Neural crest cell (in vitro differentiated cells): ENCODE measurements around the gene MTA1. TPM values are rescaled to one million over a fixed set of nuclear protein-coding genes. Genes with fewer than 3 reads are reported as not detected.

Source experiments
- DNase-seq: peaks from one replicate; pipeline ENCODE4 v3.0.0; 2021; ENCODE audit warnings: low read depth, mixed read lengths, low spot score
- H3K27ac Mint-ChIP-seq: one replicate; pipeline ENCODE4 v1.8.0; 2021; ENCODE audit warnings: mild to moderate bottlenecking, mixed read lengths; ENCODE audit not compliant: unreplicated experiment
- H3K27me3 Mint-ChIP-seq: 2 replicates; pipeline ENCODE4 v1.8.0; 2021; ENCODE audit warnings: low read depth, mild to moderate bottlenecking, mixed read lengths
- H3K36me3 Mint-ChIP-seq: 2 replicates; pipeline ENCODE4 v1.8.0; 2021; ENCODE audit warnings: low read depth, mild to moderate bottlenecking, mixed read lengths
- H3K4me1 Mint-ChIP-seq: 2 replicates; pipeline ENCODE4 v1.8.0; 2021; ENCODE audit warnings: mixed read lengths
- H3K4me3 Mint-ChIP-seq: one replicate; pipeline ENCODE4 v1.8.0; 2021; ENCODE audit warnings: mild to moderate bottlenecking, mixed read lengths
- H3K9me3 Mint-ChIP-seq: 2 replicates; pipeline ENCODE4 v1.8.0; 2021; ENCODE audit warnings: mixed read lengths
- total RNA-seq: library from RNA; stranded (reverse); gene quantifications from 2 replicates; pipeline ENCODE4 v1.2.1, GENCODE V29; 2021
- TF ChIP-seq, protein P1 (sequence below): fragments of 200-600 bp; sonication (generic); conservative IDR thresholded peaks from 2 replicates; pipeline ENCODE4 v1.5.0; 2021; ENCODE audit warnings: antibody characterized with exemption, mild to moderate bottlenecking

The MTA1 gene
- total RNA-seq, 1 donor from 2014 or later = 246 TPM

DNA sequence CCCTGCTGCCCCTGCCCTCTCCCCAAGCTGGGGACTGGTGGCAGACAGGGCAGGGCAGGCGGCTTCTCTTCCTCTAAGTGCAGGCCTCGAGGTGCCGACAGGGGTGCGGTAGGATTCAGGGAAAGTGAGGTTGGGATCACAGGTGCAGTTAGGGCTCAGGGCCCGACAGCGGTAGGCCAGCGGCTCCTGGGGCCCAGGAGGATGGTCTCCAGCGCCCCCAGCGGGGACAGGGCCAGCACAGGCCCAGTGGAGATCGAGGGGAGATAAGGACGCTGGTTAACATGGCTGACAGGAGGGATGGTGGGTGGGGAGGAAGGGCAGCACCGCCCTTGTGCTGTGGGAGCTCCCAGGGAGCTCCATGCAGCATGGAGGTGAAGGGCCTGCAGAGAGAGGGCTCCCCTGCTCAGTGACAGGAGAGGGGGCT lies 66.1 kb downstream of the MTA1 start:
- peak; percentile 59 for DNase-seq
- peak overlapping the region; percentile 57 for H3K4me3 Mint-ChIP-seq
- no peaks in the 10 kb centered on the region for H3K36me3 Mint-ChIP-seq
- H3K27ac Mint-ChIP-seq = no peak overlapping the region
- no peaks in the 10 kb centered on the region for H3K9me3 Mint-ChIP-seq
- peaks cover 57% of the 10 kb centered on the region for H3K27me3 Mint-ChIP-seq
- TF ChIP-seq, protein P1, sequence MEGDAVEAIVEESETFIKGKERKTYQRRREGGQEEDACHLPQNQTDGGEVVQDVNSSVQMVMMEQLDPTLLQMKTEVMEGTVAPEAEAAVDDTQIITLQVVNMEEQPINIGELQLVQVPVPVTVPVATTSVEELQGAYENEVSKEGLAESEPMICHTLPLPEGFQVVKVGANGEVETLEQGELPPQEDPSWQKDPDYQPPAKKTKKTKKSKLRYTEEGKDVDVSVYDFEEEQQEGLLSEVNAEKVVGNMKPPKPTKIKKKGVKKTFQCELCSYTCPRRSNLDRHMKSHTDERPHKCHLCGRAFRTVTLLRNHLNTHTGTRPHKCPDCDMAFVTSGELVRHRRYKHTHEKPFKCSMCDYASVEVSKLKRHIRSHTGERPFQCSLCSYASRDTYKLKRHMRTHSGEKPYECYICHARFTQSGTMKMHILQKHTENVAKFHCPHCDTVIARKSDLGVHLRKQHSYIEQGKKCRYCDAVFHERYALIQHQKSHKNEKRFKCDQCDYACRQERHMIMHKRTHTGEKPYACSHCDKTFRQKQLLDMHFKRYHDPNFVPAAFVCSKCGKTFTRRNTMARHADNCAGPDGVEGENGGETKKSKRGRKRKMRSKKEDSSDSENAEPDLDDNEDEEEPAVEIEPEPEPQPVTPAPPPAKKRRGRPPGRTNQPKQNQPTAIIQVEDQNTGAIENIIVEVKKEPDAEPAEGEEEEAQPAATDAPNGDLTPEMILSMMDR = peak; percentile 64
- peaks cover 26% of the 10 kb centered on the region for H3K4me1 Mint-ChIP-seq

DNA sequence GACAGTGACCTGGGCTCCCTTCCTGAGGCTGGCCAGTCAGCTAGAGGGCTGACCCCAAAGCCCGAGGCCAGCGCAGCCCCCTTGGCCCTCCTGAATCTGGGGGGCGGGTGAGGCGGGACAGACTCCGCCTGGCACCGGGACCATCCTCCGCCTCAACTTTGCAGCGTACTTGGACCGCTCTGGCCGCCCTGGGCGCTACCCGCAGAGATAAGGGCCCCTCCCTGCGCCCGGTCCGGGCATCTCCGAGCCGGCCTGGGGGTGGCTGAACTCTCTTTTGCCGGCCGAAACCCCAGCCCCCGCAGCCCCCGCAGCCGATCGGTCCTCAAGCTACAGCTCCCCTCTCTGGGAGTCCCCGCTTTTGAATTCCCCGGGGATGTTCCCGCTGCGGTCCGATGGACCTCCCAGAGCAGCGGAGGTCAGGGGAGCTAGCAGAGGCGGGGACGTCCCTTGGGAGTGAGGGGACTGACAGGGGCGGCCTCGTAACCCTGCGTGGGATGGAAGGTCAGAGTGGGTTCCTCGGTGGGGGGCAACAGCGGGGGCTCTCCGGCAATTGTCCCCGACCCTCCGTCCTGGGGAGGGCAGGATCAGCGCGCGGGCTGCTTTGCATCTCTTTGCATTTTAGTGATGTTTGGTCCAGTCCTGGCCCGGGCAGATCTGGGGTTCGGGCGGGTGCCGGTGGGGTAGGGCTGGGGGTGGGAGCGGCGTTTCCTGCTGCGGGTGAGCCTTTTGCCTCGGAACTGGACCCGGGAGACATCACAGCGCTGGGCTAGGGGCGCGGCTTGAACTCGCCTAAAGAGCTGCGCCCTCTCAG lies 66.7 kb downstream of the MTA1 start, which contains the start of gene CRIP1:
Gene CRIP1, plus strand, starts transcription at position 724 of the 811 bp plus-strand sequence. CDS start 374 bp downstream, outside the sequence.
- H3K27me3 Mint-ChIP-seq = peaks cover 57% of the 10 kb centered on the region
- H3K27ac Mint-ChIP-seq = no peak within 1 kb of the TSS
- H3K9me3 Mint-ChIP-seq = no peaks in the 10 kb centered on the region
- no peak for DNase-seq
- H3K4me1 Mint-ChIP-seq = peaks cover 26% of the 10 kb centered on the region
- TF ChIP-seq, protein P1 = no peak
- H3K4me3 Mint-ChIP-seq = peak within 1 kb of the TSS; percentile 57
- no peaks in the 10 kb centered on the region for H3K36me3 Mint-ChIP-seq

DNA sequence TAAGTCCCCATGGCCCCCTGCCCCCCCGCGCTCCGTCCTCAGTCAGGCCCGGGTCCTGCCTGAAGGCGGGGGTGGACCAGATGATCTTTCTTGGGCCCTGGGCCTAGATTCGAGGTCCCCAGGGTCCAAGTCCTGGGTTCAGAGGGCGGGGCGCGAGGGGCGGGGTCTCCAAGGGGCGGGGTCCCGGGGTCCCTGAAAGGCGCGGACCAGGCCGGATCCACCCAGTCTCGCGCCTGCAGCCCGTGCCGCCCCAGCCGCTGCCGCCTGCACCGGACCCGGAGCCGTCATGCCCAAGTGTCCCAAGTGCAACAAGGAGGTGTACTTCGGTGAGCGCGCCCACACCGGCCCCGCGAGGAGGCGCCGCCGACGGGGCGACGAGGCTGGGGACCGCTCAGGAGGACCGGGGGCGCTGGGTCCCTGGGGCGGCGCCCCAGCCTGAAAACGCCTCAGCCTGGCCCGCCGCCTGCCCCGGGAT lies 67.4 kb downstream of the MTA1 start:
- Mint-ChIP-seq H3K36me3 (no peaks in the 10 kb centered on the region), H3K9me3 (no peaks in the 10 kb centered on the region), H3K27me3 (peaks cover 54% of the 10 kb centered on the region), H3K4me1 (peaks cover 21% of the 10 kb centered on the region), H3K4me3 (peak overlapping the region; percentile 9), H3K27ac (no peak overlapping the region)
- DNase-seq = no peak
- TF ChIP-seq, protein P1 = no peak

DNA sequence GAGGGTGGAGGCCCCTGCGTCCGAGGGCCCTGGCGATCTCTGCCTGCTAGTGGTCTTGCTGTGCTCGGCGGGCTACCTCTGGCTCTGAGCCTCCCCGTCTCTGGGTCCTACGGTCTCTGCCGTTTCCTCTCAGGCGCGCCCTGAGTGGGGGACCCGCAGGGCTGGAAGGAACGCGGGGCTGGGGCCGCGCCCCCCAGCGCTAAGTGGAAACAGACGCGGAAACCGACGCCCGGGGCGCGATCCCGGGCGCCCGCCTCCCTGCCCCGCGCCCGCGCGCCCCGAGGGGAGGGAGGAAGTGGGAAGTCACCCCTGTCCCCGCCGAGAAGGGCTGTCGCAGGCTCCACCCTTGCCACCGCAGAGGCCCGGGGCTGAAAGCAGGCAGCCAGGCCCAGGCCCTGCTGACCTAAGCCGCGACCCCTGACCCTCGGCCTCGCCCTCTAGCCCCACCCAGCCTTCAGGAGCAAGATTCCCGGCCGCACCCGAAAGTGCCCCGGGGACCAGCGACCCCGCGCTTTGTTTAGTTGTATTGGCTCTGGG lies 67.9 kb downstream of the MTA1 start:
- Mint-ChIP-seq H3K4me3 (peak overlapping the region; percentile 59), H3K9me3 (no peaks in the 10 kb centered on the region), H3K27me3 (peaks cover 50% of the 10 kb centered on the region), H3K36me3 (no peaks in the 10 kb centered on the region), H3K27ac (no peak overlapping the region), H3K4me1 (peaks cover 16% of the 10 kb centered on the region)
- no peak for DNase-seq
- TF ChIP-seq, protein P1 = no peak

DNA sequence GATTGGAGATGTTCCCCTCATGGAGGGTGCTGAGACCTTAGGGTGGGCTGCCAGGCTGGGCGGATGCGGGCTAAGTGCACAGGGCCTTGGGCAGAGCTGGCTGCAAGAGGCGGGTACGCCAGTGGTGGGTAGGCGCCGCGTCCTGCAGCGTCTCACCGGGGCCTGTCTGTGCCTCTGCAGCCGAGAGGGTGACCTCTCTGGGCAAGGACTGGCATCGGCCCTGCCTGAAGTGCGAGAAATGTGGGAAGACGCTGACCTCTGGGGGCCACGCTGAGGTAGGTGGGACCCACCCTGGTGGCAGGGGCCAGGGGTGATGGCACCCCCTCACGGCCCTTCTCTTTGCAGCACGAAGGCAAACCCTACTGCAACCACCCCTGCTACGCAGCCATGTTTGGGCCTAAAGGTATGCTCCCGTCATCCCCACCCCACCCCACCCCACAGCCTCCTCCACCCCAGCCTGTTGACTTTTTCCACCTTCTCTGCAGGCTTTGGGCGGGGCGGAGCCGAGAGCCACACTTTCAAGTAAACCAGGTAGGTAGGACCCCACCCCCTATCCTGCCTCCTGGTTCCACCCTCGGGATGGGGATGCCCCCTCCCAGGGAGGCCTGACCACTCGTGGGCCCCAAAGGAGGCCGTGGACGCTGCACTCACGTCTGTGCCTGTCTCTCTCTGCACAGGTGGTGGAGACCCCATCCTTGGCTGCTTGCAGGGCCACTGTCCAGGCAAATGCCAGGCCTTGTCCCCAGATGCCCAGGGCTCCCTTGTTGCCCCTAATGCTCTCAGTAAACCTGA lies 68.6 kb downstream of the MTA1 start:
- no peaks in the 10 kb centered on the region for H3K36me3 Mint-ChIP-seq
- no peak overlapping the region for H3K27ac Mint-ChIP-seq
- H3K4me3 Mint-ChIP-seq = peak overlapping the region; percentile 59
- DNase-seq = no peak
- peaks cover 50% of the 10 kb centered on the region for H3K27me3 Mint-ChIP-seq
- TF ChIP-seq, protein P1 = no peak
- peaks cover 16% of the 10 kb centered on the region for H3K4me1 Mint-ChIP-seq
- H3K9me3 Mint-ChIP-seq = no peaks in the 10 kb centered on the region
